ENCODE results near the gene PDZRN3. TPM values are rescaled to one million over a fixed set of nuclear protein-coding genes. Genes with fewer than 3 reads are reported as not detected.
"Not testable (repeated sequence)": the region's sequence is repeated elsewhere in the genome, so short reads cannot be mapped to it uniquely, and the experiment has no call there.

Gene PDZRN3
- total RNA-seq, 1 experiment from 2014 or later: 5.2 TPM

DNA sequence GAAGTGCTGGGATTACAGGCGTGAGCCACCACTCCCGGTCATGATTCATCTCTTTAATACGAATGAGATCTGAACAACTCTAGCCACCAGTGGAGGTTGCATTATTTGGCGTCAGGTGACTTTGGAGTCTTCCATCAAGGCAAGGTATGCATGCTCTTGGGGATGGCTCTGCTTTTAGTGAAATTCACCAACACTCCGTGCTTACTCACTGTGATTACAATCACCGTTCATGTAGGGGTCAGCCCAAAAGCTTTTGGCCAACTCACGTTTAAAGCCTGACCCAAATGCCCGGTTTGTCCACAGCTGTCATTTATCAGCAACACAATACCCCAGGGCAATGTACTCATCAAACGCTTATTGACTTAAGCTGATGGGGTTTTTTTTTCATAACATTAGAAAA lies 155.4 kb downstream of the PDZRN3 start:
- in situ Hi-C loops (cut with HindIII; ENCODE audit: low pct_unique_long_range_greater_than_20kb, low sequenced_read_pairs): no loop called here

DNA sequence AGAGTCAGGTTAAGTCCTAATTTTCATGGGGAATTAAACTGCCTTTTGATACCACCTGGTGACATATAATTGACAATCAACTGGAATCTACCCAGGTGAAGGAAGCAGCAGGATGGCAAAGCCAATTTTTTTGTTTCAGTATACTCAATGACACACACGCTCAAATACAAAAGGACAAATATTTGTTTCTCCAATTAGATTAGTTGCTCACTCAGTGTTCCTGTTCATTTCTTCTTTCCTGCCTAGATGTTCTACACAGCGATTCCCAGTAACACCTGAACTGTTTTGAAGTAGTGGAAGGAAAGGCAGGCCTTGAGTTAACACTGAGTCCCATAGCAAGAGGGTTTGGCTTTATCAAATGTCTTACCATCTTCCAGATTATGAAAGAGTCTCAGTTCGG lies 157.5 kb downstream of the PDZRN3 start:
- in situ Hi-C loops (cut with HindIII; ENCODE audit: low pct_unique_long_range_greater_than_20kb, low sequenced_read_pairs): no loop called here
- DNase-seq (ENCODE audit: low read depth, low spot score): no peak

More for the DNA sequence above, 155.4 kb downstream of the PDZRN3 start:
- no peak for DNase-seq (ENCODE audit: low read depth, low spot score)

DNA sequence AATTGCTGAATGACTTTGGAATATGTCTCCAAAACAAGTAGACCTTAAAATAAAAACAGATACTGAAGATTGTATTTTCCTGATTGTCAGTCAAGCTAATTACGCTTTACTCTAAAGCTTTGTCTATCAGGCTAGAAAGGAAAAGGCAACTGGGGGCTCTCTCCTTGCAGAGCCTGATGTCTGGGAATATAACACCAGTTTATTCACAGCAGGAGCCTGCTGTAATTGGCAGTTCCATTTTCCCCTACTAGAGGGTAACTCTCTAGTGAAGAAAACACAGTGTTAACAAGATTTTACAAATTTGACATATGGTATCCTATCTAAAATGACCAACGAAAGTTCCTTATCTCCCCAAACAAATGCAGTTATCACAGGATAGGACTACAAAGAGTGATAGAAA lies 158.8 kb downstream of the PDZRN3 start:
- DNase-seq (ENCODE audit: low read depth, low spot score): no peak
- in situ Hi-C loops (cut with HindIII; ENCODE audit: low pct_unique_long_range_greater_than_20kb, low sequenced_read_pairs): no loop called here

DNA sequence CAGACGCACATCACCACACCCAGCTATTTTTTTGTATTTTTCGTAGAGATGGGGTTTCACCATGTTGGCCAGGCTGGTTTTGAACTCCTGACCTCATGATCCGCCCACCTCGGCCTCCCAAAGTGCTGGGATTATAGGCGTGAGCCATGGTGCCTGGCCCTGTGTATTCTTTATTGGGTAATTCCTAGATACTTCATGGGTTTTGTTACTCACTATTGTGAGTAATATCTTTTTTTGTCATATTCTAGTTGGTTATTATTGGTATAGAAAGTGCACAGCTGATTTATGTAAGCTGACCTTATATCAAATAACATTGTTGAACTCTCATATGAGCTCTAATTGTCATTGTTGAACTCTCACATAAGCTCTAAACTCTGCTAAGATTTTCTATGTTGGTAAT lies 160.6 kb downstream of the PDZRN3 start:
- DNase-seq (ENCODE audit: low read depth, low spot score); in situ Hi-C loops (cut with HindIII; ENCODE audit: low pct_unique_long_range_greater_than_20kb, low sequenced_read_pairs): not testable (repeated sequence)

DNA sequence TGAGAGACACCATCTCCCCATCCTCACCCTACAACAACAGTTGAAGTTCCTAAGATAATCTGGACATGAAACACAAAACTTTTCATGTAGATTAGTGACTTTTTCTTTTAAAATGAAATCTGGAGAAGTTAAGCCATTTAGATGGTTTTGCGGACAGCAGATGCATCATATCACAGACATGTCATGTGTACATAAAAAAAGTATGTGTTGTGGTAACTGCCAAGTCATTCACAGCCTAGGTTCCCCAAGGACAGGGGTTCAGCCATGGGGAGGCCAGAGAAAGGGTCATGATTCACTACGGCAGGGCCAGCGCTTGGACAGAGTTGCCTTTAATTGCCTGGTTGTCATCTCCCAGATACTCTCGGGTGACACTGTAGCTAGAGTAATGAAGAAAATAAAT lies 163.2 kb downstream of the PDZRN3 start:
- in situ Hi-C loops (cut with HindIII; ENCODE audit: low pct_unique_long_range_greater_than_20kb, low sequenced_read_pairs): no loop called here
- DNase-seq (ENCODE audit: low read depth, low spot score): no peak

DNA sequence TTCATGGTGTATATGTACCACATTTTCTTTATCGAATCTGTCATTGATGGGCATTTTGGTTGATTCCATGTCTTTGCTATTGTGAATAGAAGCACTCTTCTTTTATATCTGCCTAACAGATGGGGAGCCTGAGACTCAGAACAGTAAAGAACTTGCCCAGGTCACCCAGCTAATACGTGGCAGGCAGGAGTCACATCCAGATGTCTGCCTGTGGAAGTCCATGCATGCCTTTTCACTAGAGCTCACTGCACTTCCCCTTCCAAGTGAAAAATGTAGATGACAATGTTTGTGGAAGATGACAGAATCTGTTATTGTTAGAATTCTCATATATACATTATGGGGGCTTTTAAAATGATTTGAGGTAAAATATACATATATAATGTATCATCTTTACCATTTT lies 165.0 kb downstream of the PDZRN3 start:
- in situ Hi-C loops (cut with HindIII; ENCODE audit: low pct_unique_long_range_greater_than_20kb, low sequenced_read_pairs): no loop called here
- DNase-seq (ENCODE audit: low read depth, low spot score): no peak

DNA sequence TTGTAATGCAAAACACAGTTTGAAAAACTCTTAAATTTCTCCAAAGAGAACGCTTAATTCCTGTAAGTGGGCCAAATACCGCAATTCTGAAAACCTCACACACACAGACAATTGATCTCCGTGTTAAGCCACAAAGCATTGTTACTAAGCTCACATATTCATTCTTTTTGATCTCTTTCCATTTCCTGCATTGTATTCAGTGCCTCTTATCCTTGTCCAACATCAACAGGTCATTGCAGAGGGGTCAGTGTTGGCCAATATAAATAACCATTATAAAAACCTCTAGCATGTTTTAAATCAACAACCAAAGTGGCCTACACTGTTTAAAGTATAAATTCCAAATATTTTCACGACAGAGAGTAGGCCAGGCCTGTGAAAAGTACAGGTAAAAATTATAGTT lies 171.1 kb downstream of the PDZRN3 start:
- DNase-seq (ENCODE audit: low read depth, low spot score): no peak
- in situ Hi-C loops (cut with HindIII; ENCODE audit: low pct_unique_long_range_greater_than_20kb, low sequenced_read_pairs): no loop called here

DNA sequence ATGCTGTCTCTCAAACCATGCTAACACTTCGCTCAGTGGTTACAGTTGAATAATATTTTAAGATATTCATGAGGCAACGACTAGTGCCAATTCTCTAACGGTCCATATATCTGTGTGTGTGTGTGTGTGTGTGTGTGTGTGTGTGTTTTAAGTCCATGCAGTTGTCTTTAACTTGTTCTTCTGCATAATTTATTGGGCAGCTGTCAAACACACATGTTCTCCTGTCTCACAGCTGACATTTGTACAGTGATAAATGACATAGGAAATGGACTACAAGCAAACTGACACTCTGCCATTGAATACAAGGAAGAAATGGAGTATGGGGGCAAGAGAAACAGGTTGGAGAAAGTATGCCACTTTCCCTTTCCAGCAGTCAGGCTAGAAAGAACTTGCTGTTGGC lies 172.0 kb downstream of the PDZRN3 start:
- in situ Hi-C loops (cut with HindIII; ENCODE audit: low pct_unique_long_range_greater_than_20kb, low sequenced_read_pairs): no loop called here

DNA sequence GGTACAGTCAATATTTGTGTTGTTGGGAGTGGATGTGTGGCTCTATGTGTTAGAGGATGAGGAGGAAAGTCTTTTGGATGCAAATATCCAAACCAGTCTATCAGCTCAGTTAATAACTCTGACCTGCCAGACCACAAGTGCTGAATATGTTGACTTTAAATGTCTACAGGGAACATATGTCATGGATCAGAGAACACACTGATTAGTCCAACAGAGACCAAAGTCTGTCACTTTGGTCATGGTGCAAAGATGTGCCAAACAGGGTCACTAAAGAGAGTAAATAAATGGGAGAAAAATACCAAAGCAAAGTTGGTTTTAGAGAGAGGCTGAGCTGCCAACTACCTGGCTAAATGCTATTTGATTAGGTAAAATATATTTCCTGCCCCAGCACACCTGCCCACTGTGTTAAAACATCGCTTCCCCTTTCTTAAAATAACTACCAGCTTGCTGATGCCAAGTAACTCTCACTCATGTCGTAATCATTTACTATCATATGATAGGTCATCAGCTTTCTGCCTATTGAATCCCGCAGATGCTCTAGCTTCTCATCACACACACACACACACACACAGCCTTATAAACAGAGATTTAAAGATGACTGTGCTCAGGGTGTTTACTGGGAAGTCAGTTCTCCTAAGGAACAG lies 173.3 kb downstream of the PDZRN3 start:
- in situ Hi-C loops (cut with HindIII; ENCODE audit: low pct_unique_long_range_greater_than_20kb, low sequenced_read_pairs): no loop called here
- DNase-seq (ENCODE audit: low read depth, low spot score): no peak

More for the DNA sequence above, 172.0 kb downstream of the PDZRN3 start:
- no peak for DNase-seq (ENCODE audit: low read depth, low spot score)

DNA sequence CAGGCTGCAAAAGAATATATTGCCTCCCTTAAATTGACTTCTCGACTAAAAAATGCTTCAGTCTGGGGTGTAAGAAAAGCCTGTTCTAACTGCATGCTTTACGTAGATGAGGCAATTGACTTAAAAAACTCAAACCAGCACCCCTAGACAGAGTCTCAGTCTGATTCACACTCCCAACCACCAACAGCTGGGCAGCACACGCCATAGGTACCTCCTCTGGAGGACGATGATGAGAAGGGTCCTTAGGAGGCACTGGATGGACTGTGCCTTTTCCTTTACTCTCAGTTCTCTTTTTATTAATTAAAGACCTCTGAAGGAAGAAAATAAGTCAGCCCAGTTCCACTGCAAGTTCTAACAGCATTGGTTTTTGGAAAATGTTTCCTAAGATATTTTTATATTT lies 175.0 kb downstream of the PDZRN3 start:
- no peak for DNase-seq (ENCODE audit: low read depth, low spot score)
- in situ Hi-C loops (cut with HindIII; ENCODE audit: low pct_unique_long_range_greater_than_20kb, low sequenced_read_pairs): no loop called here

DNA sequence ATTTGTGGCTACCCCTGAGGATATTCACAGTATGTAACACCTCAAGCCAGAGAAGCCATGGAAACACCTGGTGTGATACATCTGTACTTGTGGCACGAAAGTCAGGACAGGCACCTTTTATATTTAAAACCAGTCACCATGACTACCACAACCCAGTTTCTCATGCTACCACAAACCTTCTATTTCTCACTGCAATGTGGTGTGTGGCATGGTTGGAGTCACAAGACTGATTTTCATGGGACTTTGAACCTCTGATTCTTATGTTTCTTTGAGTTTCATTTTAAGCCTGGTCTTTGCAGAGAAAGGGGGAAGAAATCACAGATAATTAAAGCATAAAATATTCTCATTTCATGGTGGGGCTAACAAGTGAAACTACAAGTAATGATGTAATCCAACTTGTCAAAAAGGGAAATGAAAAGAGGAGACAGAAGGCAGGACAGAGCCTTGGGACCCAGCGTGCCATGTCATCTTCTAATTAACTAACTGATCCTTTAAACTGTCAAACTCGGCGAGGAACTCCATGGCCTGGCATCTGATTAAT lies 175.9 kb downstream of the PDZRN3 start:
- in situ Hi-C loops (cut with HindIII; ENCODE audit: low pct_unique_long_range_greater_than_20kb, low sequenced_read_pairs): no loop called here
- no peak for DNase-seq (ENCODE audit: low read depth, low spot score)

DNA sequence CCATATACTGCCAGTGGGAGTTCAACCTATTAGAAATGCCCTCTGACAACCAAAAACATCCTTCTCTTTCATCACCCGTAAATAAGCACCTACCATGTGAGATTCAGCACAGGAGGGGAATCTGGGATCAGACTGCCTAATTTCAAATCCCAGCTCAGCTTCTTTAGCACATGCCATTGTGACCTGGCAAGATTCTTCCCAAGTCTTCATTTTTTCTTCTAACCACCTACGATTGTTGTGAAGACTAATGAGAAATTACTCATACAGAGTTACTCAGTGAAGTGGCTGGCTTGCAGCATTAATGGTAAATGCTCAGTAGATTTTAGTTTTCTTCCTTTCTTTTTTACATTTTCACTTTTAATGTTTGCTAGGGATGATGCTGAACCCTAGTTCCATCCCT lies 176.7 kb downstream of the PDZRN3 start:
- in situ Hi-C loops (cut with HindIII; ENCODE audit: low pct_unique_long_range_greater_than_20kb, low sequenced_read_pairs): no loop called here
- no peak for DNase-seq (ENCODE audit: low read depth, low spot score)

DNA sequence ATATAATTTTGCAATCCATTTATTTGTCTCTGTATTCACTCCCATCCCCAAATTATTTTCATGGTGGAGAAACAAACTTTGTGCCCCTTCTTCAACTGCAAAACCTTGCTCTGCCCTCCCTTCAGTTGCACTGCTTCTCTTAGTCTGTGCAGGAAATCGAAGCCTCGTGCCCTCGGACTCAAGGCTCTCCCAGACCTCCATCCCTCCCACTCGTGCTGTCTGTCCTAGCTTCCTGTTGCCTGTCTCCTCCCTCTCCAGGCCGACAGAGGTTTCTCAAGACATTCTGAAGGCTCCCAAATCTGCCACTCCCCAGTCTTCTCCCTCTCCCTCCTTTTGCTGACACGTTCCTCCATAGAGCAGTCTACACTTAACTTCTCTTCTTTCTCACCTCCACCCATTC lies 177.6 kb downstream of the PDZRN3 start:
- in situ Hi-C loops (cut with HindIII; ENCODE audit: low pct_unique_long_range_greater_than_20kb, low sequenced_read_pairs): no loop called here
- no peak for DNase-seq (ENCODE audit: low read depth, low spot score)

DNA sequence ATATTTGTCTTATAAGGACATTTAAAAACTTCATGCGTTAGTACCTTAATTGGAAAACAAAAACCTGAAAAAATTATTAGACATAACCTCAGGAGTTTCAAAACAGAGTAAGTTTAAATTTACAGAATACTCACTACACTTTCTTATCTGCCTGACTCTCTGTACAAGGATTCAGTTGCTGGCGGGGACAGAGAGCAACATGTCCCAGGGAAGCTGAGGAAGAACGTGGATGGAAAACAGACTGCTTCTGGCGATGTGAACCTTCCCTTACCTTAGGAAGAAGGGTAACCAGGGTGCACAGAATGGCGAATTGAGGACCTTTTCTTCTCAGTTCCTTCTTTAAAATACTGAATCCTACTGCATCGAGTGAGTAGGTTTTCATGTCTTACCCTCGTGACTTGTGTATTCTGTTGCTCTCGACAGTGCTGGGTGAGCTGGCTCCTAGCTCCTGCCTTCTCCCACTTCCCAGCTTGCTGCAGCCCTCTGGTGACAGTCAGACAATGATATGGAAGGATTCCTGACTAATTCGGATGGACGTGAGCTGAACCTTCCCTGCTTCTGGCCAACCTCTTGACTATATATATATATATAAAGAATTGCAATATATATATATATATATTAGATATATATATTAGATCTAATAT lies 178.2 kb downstream of the PDZRN3 start:
- in situ Hi-C loops (cut with HindIII; ENCODE audit: low pct_unique_long_range_greater_than_20kb, low sequenced_read_pairs): no loop called here
- no peak for DNase-seq (ENCODE audit: low read depth, low spot score)

DNA sequence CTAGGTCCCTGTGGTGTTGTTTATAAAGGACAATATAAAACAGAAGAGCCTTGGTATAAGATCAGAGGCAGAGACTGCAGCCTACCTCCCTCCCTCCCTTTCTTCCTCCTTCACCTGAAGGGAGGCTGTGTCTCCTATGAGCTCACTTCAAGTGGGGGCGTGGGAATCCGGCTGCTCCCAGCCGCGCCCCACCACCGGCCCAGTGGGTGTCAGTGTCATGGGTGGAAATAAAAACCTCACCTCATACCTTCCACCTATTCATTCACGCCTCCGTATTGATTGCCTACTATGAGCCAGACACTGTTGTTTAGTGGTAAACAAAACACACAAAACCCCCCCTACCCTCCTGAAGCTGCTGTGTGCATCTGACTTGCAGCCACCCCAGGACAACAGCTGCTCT lies 181.9 kb downstream of the PDZRN3 start:
- no peak for DNase-seq (ENCODE audit: low read depth, low spot score)
- in situ Hi-C loops (cut with HindIII; ENCODE audit: low pct_unique_long_range_greater_than_20kb, low sequenced_read_pairs): no loop called here

DNA sequence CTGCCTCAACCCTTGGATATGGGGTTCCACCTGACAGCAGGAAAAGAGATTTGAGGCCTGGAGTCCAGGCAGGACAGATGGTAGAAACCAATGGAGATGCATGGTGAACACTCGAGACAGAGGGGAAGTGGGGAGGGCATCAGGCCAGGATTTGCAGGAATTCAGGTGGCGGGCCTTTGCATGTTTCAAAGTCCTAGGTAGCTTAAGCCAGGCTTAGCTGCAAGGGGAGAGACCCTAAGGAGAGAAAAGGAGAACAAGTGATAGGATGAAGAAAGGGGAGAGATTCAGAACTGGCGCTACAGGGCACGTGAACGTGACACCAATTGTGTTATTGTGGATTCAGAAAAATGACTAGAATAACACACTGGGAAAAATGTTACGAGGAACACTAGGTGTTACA lies 182.6 kb downstream of the PDZRN3 start:
- no peak for DNase-seq (ENCODE audit: low read depth, low spot score)
- in situ Hi-C loops (cut with HindIII; ENCODE audit: low pct_unique_long_range_greater_than_20kb, low sequenced_read_pairs): no loop called here

DNA sequence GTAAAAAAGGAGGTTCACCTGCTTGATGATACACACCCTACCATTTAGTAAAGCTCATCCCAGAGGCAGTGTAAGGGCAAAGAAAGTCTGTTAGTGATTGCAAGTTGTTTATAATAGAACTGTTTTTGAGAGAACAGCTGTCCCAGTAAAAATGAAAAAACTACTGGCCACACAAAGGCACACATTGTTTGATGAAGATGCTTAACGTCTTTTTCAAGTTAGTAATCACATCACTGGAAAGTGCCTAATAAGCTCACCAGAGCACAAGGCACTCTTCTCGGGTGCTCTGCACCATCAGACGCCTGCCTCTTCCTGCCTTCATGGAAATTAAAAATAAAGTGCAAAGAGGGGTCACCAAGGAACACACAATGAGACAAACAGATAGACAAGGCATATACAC lies 186.9 kb downstream of the PDZRN3 start:
- in situ Hi-C loops (cut with HindIII; ENCODE audit: low pct_unique_long_range_greater_than_20kb, low sequenced_read_pairs): no loop called here
- peak; percentile 78 for DNase-seq (ENCODE audit: low read depth, low spot score)

DNA sequence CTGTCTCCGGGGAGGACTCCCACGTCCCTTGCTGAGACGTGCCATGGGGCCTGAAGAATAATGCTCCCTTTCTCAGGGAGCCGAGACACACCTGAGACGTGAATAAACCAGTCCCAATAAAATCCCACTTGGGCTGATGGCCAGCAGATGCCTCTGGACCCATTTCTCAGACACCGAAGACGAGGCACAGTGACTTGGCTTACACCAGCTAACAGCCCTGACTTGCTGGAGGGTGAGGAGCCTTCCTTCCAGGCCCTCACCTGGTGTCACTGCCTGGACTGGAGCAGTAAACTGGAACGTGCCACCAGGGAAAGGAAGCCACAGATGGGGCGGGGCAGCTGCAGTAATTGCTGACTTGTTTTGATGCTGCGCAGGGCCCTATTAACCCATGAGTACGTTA lies 189.7 kb downstream of the PDZRN3 start:
- in situ Hi-C loops (cut with HindIII; ENCODE audit: low pct_unique_long_range_greater_than_20kb, low sequenced_read_pairs): no loop called here
- DNase-seq (ENCODE audit: low read depth, low spot score): no peak

DNA sequence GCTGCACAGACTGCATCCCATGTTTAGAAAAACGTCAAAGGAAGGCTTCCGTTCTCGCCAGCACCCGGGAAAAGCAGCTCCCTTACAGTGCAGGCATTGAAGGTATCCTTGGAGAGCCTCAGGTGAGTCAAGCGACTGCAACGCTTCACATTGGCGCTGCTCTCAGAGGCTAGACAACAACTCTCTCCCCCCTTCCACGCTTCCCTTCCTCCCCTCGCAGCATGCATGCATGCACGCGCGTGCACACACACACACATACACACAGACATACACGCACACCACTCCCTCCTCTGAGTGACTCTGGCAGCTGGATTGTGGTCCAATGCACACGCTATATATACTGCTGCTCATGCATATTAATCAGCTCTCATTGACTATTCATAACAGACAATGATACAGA lies 191.1 kb downstream of the PDZRN3 start:
- DNase-seq (ENCODE audit: low read depth, low spot score): no peak
- in situ Hi-C loops (cut with HindIII; ENCODE audit: low pct_unique_long_range_greater_than_20kb, low sequenced_read_pairs): no loop called here

All from SK-MEL-5 (cell line).